Keratinocyte (primary cell): ENCODE results near the gene CUX1.

Experiments
- CTCF ChIP-seq, 3 experiments: IDR thresholded peaks in 1 of 3; conservative IDR thresholded peaks in 1 of 3; optimal IDR thresholded peaks in 1 of 3; 2 replicates in 2 of 3; 3 replicates in 1 of 3; pipeline versions ENCODE3 to v1.5.1; 2011; ENCODE audit warnings: low read length in 3 of 3, mild to moderate bottlenecking in 3 of 3, moderate library complexity in 2 of 3, control low read depth in 1 of 3, inconsistent platforms in 1 of 3; ENCODE audit not compliant: insufficient read depth in 2 of 3; ENCODE audit errors: extremely low read depth in 1 of 3
- EZH2 ChIP-seq: IDR thresholded peaks from one replicate; pipeline ENCODE4 v1.6.1; 2012; ENCODE audit warnings: inconsistent platforms, mild to moderate bottlenecking, low read length, moderate library complexity

- TF ChIP-seq CTCF (optimal IDR thresholded peaks at IDR 0.05 in 1 of 3, IDR thresholded peaks at IDR 0.05 in 1 of 3, conservative IDR thresholded peaks at IDR 0.05 in 1 of 3; ENCODE audit: extremely low read depth in 1 of 3, insufficient read depth in 2 of 3, low read length in 3 of 3) (no peak), EZH2 (no peak)
Observed at GRCh38 chr7:101874028-101874427, 56.6 kb downstream of the CUX1 start.
